GM19239 (cell line): Measurements from ENCODE around the gene ABCG2.

Source experiments
- DNase-seq: peaks from one replicate; pipeline ENCODE4 v3.0.0; 2011; ENCODE audit warnings: low spot score; ENCODE audit not compliant: insufficient read length
- FAIRE-seq: peaks from 2 replicates; lab custom pipeline; 2011; peaks lifted over from hg19 to GRCh38; lab: Jason Lieb, UNC

The ABCG2 gene

DNA sequence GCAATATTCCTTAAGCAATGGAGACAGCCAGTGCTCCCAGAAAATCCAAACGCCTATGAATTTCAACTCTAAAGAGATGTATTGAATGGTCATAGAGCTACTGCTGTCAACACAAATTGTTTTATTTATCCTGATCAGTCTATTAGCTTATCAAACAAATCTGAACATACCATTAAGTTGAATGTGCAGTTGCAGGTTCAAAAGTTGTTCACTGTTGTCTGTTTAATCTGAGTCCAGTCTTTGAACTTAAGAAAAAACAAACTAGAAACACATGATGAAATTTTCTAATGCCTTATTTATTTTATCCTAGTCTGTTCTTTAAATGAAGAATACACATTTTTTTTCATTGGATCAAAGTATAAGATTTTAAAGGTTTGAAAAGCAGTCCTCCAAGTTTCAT is 77.8 kb downstream of the ABCG2 start:
- no peak for DNase-seq
- FAIRE-seq, result no peak

DNA sequence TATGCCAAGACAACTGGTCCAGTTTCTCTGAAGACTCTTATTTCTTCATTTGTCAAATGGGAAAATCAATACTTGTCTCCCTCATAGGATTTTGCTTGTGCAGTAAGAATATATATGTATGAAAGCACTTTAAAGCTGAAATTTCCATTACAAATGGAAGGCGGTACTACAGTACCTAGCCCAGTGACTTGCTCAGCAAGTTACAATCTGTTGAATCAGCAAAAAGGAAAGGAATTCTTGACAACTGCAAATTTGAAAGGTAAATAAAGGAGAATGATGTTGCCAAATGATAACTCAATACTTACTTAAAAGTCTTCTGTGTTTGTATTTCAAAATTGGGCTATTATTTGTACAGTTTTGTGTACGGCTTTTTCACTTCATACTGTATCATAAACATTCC is 79.9 kb downstream of the ABCG2 start:
- no peak for DNase-seq
- FAIRE-seq, result no peak

DNA sequence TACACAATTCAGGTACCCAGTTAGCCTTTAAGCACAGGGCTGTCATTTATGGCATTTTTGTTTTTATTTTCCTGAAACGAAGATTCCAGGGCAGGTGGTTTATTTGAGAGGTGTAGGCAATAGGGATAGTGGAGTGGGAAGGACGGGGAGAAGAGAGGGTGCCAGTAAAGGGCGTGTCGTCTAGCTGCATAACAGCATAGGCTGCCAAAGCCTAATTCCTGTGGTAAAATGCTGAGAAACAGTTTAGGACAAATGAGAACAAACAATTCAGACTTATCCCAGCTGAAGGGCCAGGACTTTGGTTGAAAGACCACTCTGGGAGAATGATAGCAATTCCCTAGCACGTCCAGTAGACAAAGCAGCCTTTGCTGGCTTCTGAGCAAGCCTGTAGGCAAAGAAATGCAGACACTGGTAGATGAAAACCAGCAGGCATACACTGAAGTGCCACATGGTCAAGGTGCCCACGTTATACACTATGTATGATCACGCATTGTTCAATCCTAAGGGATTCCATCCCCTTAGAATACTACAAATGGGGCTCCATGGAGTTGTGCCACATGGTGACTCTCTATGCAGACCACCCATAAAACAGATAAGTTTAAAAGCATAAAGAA is 80.4 kb downstream of the ABCG2 start:
- DNase-seq, result no peak
- FAIRE-seq, result no peak

DNA sequence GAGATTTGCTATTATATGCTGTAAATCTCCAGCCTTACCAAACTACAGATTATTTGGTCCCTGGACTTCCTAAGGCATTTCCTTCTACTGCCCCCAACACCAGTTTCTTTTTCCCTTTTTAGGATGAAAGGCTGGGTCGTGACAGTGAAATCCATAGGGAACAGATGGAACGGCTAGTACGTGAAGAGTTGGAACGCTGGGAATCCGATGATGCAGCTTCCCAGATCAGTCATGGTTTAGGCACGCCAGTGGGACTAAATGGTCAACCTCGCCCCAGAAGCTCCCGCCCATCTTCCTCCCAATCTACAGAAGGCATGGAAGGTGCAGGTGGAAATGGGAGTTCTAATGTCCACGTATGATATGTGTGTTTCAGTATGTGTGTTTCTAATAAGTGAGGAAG is 83.1 kb downstream of the ABCG2 start:
- DNase-seq (no peak), FAIRE-seq (no peak)

DNA sequence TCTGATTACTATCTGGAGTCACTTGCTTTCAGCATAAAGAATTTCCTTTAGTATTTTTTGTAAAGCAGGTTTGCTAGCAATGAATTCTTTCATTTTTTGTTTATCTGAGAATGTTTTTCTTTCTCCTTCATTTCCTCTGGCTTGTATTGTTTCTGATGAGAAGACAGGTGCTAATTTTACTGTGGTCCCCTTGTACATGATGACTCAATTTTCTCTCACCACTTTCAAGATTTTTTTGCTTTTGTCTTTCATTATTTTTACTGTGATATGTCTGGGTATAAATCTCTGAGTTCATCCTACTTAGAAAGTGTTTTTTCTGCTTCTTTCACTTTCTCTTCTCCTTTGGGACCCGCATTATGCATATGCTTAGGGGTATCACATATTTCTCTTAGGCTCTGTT is 88.4 kb downstream of the ABCG2 start:
- DNase-seq (no peak), FAIRE-seq (no peak)

DNA sequence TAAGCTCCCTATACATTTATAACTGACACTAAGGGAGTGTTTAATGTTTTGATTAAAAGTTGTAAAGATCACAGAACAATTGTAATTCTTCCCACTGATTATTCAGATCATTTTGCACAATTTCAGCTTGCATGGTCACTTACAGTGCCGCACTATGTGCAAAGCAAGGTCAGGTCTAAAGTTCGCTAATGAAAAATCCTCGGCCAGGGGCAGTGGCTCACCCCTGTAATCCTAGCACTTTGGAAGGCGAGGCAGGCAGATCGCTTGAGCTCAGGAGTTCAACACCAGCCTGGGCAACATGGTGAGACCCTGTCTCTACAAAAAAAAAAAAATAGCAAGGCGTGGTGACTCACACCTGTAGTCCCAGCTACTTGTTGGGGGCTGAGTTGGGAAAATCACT is 94.0 kb downstream of the ABCG2 start:
- no peak for FAIRE-seq
- no peak for DNase-seq

DNA sequence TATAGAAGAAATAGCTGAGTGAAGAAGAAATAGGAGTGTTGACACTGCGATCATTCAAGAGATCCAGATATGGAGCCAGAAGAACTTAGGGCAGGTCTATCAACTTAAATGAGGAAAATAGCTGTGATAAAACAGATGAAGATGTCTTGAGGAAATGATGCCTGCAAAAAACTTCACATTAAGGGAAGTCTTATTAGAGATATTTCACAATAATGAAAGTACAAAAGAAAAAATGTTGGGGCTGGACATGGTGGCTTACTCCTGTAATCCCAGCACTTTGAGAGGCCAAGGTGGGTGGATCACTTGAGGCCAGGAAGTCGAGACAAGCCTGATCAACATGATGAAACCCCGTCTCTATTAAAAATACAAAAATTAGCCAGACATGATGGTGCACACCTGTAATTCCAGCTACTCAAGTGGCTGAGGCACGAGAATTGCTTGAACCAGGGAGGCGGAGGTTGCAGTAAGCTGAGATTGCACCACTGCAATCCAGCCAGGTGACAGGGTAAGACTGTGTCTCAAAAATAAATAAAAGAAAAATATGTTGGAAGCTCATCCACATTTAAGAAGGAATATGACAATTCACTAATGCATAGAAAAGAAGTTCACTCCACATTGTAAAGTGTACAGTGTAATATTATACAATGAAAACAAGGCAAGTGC is 94.7 kb downstream of the ABCG2 start:
- DNase-seq (no peak), FAIRE-seq (no peak)

DNA sequence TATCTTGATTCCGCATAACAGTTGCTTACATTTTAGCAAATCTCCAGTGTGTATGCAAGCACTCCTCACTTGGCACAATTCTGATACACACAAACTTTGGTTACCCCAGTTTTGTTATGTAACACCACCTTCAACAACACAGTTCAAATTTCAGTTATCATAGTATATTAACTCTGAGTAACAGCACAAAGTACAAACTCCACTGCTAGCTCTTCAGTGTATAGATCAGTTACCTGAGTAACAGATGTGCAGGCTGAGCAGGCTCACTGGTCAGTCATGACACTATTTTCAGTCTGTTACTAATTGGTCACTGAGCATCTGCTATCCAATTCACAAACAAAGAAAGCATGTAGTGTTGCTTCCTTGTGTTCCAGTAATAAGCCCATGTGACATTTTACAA is 95.6 kb downstream of the ABCG2 start:
- DNase-seq (no peak), FAIRE-seq (no peak)

DNA sequence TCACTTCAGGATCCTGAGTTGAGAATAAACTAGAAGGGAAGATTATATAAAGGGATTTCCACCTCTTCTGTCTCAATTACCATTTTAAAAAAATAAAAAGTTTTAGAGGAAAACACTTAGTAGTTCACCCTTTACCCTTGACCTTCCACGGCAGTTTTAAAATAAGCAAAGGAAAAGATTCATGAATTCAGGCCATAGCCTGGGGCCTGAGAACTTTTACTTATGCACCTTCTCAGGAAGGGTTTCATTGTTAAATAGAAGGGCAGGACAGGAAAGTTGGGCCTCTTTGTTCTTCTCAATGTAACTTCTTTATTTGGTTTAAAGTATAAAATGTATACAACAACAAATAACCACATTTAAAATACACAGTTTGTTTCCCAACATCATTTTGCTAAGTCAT is 96.1 kb downstream of the ABCG2 start:
- FAIRE-seq (no peak), DNase-seq (no peak)

DNA sequence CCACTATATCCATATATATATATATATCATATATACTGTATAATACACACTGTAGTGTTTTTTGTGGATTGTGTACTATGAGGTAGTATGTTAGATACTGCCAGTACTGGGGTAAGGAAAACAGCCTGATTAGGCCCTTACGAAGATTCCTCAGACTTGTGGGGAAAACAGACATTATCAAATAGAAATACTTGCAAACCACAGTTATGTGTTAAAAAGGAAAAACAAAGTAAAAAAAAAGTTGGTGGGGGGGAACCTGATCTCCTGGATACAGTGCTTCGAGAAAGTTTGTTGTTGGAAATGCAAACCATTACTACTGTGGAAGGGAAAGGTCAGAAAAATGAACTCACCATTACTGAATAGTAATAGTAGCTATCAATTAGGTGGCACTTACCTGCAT is 98.0 kb downstream of the ABCG2 start:
- FAIRE-seq (no peak), DNase-seq (no peak)

DNA sequence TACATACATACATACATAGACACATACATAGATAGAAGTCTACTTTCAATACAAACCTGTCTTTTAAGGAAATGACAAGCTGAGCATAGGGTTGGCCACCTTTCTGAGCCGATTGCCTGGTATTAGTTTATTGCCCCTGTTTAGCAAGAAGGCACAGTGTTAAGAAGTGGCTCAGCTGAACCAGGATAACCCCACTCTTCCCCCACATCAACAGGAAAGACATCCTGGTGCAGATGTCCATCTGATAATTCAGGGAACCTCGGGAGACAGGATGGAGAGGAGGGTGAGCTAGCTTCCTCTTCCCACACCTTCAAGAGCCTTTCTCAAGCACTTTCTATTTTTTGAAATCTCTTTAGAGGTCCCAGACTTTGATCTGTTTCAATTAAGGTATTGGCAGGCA is 98.7 kb downstream of the ABCG2 start:
- no peak for FAIRE-seq
- DNase-seq, result no peak

DNA sequence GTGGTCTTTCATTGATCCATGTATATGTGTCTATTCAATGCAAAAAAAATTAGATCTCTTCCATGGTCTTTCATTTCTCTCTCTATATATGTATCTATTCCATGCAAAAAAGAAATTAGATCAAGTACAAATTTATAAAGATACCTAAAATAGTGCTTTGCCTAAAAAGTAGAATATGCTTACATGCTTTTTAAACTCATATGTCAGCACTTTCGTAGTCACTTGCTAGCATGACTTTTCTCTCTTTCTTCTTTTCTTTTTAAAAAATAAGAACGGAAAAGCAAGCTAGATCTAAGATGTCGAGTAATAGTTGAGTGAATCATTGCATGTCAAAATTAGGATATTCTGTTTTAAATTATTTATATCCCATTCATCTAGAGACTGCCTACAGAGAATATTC is 100.1 kb downstream of the ABCG2 start:
- DNase-seq, result no peak
- no peak for FAIRE-seq

DNA sequence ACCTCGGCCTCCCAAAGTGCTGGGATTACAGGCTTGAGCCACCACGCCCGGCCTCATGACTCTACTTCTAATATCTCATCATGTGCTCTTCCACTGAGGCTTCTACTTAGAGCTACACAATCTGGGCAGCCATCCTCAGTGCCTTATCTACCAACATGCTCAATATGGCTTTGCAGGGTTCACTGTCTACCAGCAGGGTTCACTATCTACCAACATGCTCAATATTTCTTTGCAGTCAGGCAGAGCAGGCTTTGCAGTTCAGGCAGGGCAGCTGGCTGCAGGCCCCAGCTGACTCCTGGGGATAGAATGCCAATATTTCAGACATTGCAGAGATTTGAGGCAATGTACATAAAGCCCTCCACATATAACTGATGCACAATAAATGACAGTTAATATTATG is 103.5 kb downstream of the ABCG2 start:
- DNase-seq, result no peak
- no peak for FAIRE-seq

DNA sequence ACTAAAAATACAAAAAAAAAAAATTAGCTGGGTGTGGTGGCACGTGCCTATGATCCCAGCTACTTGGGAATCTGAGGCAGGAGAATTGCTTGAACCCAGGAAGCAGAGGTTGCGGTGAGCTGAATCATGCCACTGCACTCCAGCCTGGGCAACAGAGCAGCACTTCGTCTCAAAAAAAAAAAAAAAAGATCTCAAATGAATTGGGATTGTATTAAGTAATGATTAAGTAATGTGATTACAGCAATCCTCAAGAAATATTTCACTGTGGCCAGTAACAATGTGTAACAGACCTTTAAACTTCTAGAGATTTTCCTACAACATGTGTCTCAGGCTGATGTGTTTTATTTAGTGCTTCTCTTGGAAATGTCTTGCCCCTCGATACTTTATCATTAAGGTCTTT is 104.2 kb downstream of the ABCG2 start:
- DNase-seq, result no peak
- no peak for FAIRE-seq

DNA sequence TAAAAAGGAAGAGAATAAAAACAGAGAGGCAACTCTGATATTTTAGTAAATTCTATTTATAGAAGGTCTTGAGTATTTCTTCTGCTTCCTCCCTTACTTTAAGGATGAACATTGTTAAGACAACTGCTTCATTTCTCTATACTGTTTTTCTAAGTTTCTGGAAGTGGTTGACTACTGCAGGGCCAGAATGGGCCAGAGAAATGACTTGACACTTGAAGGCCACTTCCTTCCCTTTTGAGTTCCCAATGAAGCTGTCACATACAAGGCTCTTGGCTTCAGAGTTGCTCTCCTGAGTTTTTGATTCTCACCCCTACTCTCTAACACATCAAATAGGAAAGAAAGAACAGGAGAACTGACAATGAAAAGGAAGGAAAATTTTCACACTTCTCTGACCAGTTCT is 113.4 kb downstream of the ABCG2 start:
- FAIRE-seq (peak; percentile 87), DNase-seq (no peak)

DNA sequence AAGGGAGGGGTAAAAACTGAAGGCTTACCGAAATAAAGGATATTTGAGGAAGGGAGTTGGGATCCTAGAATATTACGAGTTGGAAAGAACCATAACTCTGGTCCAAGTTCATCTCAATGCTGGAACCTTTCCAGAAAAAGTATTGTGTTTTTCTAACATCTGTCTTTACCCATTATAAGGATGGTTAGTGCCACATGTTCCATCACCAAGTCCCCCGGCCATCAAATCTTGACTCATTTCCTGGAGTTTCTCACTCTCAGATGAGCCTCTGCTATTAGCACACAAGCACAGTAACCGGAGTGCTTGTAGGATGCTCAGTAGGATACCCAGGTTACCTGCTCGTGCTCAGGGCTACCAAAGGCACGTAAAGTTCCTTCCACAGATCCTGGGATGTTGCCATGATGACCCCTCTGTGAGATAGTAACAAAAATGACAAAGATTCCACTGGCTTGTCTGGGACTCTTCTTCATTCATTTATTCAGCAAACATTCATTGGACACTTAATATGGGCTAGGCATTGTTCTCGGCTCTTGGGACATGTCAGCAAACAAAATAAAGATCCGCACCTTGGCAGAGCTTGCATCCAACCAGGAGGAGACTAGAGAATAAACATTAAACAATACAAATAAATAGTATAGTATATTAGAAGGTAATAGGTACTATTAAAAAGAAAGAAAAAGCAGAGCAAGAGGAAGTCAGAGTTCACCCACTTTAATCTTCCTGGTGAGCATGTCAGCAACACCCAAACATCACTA is 114.7 kb downstream of the ABCG2 start:
- DNase-seq (no peak), FAIRE-seq (no peak)

DNA sequence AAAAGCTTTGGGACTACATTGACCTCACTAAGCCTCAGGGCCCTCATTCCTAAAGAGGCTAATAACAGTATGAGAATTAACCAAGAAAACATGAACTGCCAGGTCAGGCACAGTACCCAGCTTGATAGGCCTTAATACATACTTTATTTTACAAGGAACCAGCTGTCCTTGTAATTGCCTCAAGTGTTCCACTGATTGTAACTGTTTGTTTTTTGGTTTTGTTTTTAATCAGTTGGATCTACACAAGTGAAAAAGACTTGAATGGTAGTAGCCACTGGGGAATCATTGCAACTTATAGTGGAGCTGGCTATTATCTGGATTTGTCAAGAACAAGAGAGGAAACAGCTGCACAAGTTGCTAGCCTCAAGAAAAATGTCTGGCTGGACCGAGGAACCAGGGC is 115.4 kb downstream of the ABCG2 start:
- FAIRE-seq (no peak), DNase-seq (no peak)

DNA sequence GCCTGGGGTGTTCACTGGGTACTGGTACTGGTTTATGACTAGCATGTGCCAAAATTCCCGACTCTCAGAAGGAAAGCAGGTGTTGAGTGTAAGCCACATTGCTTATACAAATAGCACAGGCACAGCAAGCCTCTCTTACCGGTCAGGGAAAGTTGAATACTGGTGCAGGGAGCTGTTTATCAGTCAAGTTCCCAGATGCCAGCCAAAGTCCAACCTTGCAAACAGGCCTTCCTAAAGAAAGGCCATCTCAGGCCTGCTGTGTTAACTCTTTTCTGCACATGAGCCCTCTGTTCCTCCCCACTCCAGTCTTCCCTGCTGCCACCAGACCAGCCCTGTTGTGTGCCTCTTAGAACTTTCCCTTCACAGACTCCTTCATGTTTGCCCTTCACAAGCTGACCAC is 116.8 kb downstream of the ABCG2 start:
- FAIRE-seq (no peak), DNase-seq (no peak)

DNA sequence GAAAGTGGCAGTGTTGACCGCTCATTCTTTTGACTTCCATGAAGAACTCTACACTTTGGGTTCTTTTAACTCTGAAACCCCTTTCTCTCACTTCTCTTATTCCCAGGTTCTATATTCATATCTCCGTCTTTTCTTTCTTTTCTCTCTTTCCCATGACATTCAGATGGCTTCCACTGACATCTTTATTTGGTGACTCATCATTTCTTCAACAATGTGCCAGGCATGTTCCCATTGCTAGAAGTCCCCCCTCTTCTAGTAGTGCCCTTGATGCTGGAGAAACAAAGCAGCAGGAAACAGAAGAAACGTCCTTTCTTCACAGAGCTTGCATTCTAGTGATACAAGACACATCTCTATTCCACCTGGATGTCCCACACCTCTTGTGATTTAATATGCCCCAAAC is 117.7 kb downstream of the ABCG2 start:
- no peak for FAIRE-seq
- DNase-seq, result no peak
